ENCODE results near the gene TTC28.

Gene TTC28

GRCh38 chr22:28500006-28500405, 179.6 kb downstream of the TTC28 start:
- no peak for TF ChIP-seq EGR1 (IDR thresholded peaks at IDR 0.05)
- no peak for TF ChIP-seq CREB1 (IDR thresholded peaks at IDR 0.05; ENCODE audit: low read depth)
- TF ChIP-seq, protein P1, sequence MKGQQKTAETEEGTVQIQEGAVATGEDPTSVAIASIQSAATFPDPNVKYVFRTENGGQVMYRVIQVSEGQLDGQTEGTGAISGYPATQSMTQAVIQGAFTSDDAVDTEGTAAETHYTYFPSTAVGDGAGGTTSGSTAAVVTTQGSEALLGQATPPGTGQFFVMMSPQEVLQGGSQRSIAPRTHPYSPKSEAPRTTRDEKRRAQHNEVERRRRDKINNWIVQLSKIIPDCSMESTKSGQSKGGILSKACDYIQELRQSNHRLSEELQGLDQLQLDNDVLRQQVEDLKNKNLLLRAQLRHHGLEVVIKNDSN (IDR thresholded peaks at IDR 0.05) = no peak
- no peak for TF ChIP-seq REST (IDR thresholded peaks at IDR 0.05; ENCODE audit: low read depth)
- TF ChIP-seq FOXM1 (IDR thresholded peaks at IDR 0.05; ENCODE audit: borderline replicate concordance, low read depth) = no peak
- TF ChIP-seq YY1 (IDR thresholded peaks at IDR 0.05; ENCODE audit: low read depth) = no peak
- TF ChIP-seq CEBPB (IDR thresholded peaks at IDR 0.05) = no peak
- TF ChIP-seq RAD21 (IDR thresholded peaks at IDR 0.05; ENCODE audit: low read depth) = no peak
- TF ChIP-seq TAF1 (IDR thresholded peaks at IDR 0.05; ENCODE audit: low read depth) = no peak
- TF ChIP-seq NFIC (IDR thresholded peaks at IDR 0.05) = no peak
- TF ChIP-seq, protein P2, sequence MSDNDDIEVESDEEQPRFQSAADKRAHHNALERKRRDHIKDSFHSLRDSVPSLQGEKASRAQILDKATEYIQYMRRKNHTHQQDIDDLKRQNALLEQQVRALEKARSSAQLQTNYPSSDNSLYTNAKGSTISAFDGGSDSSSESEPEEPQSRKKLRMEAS (IDR thresholded peaks at IDR 0.05) = no peak
- TF ChIP-seq TEAD4 (IDR thresholded peaks at IDR 0.05) = no peak
- no peak for TF ChIP-seq ZBTB7A (IDR thresholded peaks at IDR 0.05; ENCODE audit: low read depth)
- no peak for TF ChIP-seq EP300 (IDR thresholded peaks at IDR 0.05; ENCODE audit: borderline replicate concordance)
- no peak for TF ChIP-seq TCF12 (IDR thresholded peaks at IDR 0.05; ENCODE audit: low read depth)

- TF ChIP-seq, protein P1 (IDR thresholded peaks at IDR 0.05) = no peak
- TF ChIP-seq EGR1 (IDR thresholded peaks at IDR 0.05) (no peak), TCF12 (IDR thresholded peaks at IDR 0.05; ENCODE audit: low read depth) (no peak), FOXM1 (IDR thresholded peaks at IDR 0.05; ENCODE audit: borderline replicate concordance, low read depth) (no peak), CEBPB (IDR thresholded peaks at IDR 0.05) (no peak), RAD21 (IDR thresholded peaks at IDR 0.05; ENCODE audit: low read depth) (no peak), TEAD4 (IDR thresholded peaks at IDR 0.05) (no peak), CREB1 (IDR thresholded peaks at IDR 0.05; ENCODE audit: low read depth) (no peak)
These were observed 181.6 kb downstream of the TTC28 start for GRCh38 chr22:28498044-28498443.

- TF ChIP-seq NFIC (IDR thresholded peaks at IDR 0.05) = no peak
- TF ChIP-seq TCF12 (IDR thresholded peaks at IDR 0.05; ENCODE audit: low read depth) = no peak
- no peak for TF ChIP-seq CREB1 (IDR thresholded peaks at IDR 0.05; ENCODE audit: low read depth)
- no peak for TF ChIP-seq EGR1 (IDR thresholded peaks at IDR 0.05)
- no peak for TF ChIP-seq YY1 (IDR thresholded peaks at IDR 0.05; ENCODE audit: low read depth)
- TF ChIP-seq, protein P2 (IDR thresholded peaks at IDR 0.05) = no peak
- no peak for TF ChIP-seq FOXM1 (IDR thresholded peaks at IDR 0.05; ENCODE audit: borderline replicate concordance, low read depth)
- no peak for TF ChIP-seq RAD21 (IDR thresholded peaks at IDR 0.05; ENCODE audit: low read depth)
- no peak for TF ChIP-seq CEBPB (IDR thresholded peaks at IDR 0.05)
- TF ChIP-seq ZBTB7A (IDR thresholded peaks at IDR 0.05; ENCODE audit: low read depth) = no peak
- no peak for TF ChIP-seq EP300 (IDR thresholded peaks at IDR 0.05; ENCODE audit: borderline replicate concordance)
These were observed 182.5 kb downstream of the TTC28 start for GRCh38 chr22:28497188-28497587.

DNA sequence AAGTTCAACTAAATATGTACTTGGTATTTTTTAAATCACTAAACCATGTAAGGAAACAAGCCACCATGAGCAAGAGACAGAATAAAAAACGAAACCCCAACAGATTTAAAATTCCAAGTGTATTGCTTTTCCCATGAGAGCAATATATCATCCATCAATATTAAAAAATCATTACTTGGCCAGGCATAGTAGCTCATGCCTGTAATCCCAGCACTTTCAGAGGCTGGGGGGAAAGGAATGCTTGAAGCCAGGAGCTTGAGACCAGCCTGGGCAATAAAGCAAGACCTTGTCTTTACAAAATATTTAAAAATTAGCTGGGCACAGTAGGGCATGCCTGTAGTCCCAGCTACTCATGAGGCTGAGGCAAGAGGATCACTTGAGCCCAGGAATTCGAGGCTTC, 190.8 kb downstream of the TTC28 start:
- TF ChIP-seq EGR1 (IDR thresholded peaks at IDR 0.05) (no peak), NFIC (IDR thresholded peaks at IDR 0.05) (no peak), CREB1 (IDR thresholded peaks at IDR 0.05; ENCODE audit: low read depth) (no peak)

DNA sequence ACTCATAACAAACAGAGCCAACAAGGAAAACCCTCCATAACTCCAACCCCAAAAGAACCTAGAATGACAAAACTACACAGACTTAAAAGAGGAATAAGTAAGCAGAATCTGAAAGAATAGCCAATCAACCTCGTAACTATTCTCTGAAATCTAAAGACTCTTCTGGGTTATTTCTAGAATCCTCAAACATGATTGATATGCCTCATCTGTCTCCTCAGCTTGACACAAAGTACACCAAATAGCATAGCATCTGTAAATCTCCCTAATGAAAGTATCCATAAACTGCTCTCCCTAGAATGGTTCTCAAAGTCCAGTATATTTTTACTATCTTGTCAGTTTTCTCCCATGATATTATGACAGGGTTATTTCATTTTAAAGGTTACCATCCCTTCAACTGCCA, 195.0 kb downstream of the TTC28 start:
- TF ChIP-seq FOXM1 (IDR thresholded peaks at IDR 0.05; ENCODE audit: borderline replicate concordance, low read depth) (no peak), CREB1 (IDR thresholded peaks at IDR 0.05; ENCODE audit: low read depth) (no peak), YY1 (IDR thresholded peaks at IDR 0.05; ENCODE audit: low read depth) (no peak), TAF1 (IDR thresholded peaks at IDR 0.05; ENCODE audit: low read depth) (no peak), EP300 (IDR thresholded peaks at IDR 0.05; ENCODE audit: borderline replicate concordance) (no peak), EGR1 (IDR thresholded peaks at IDR 0.05) (no peak), RAD21 (IDR thresholded peaks at IDR 0.05; ENCODE audit: low read depth) (no peak), REST (IDR thresholded peaks at IDR 0.05; ENCODE audit: low read depth) (no peak), ZBTB7A (IDR thresholded peaks at IDR 0.05; ENCODE audit: low read depth) (no peak), CEBPB (IDR thresholded peaks at IDR 0.05) (no peak), NFIC (IDR thresholded peaks at IDR 0.05) (no peak), TEAD4 (IDR thresholded peaks at IDR 0.05) (no peak), TCF12 (IDR thresholded peaks at IDR 0.05; ENCODE audit: low read depth) (no peak)
- TF ChIP-seq, protein P2 (IDR thresholded peaks at IDR 0.05) = no peak
- TF ChIP-seq, protein P1 (IDR thresholded peaks at IDR 0.05) = no peak
